ENCODE measurements around the gene HOXC11.

DNA sequence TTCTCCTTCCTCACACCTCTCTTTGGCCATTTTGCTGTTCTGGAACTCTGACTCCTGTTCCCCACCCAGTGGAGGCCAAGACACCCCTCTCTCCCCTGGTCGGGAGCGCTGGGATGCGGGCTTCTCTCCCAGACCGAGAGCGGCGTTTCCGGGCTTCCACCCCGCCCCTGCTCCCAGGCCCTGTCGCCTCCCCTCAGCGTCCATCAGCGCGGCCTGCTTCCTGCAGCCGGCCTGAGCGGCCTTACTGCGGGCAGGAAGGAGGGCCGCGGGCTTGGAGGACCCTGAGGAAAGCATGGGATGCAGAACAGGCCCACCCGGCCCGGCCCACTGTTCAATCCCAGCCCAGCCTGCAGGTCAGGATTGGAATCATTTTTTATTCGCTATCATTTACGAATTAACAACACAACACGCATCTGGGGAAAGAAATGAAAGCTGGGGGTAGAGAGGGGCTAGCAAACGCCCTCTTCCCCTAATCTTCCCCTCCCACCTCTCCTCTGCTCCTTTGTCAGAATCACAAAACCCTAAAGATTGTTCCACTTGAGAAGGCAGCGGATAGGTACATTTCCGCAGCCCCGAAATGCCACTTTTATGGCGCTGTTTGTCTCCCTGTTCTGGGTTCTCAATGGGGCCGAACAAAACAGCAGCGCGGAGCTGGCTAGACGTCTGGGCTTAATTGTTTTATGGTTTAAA, 32.1 kb downstream of the HOXC11 start:
- no peak for TF ChIP-seq POLR2A (IDR thresholded peaks at IDR 0.05; ENCODE audit: low read length)
- TF ChIP-seq GATA1 (IDR thresholded peaks at IDR 0.05; ENCODE audit: low read depth, low read length) = no peak

Measured in erythroblast (primary cell).